ENCODE measurements around the gene HSPB7.
"Not testable (repeated sequence)": the region's sequence is repeated elsewhere in the genome, so short reads cannot be mapped to it uniquely, and the experiment has no call there.

The HSPB7 gene

GRCh38 chr1:16046842-16047241 is 29.0 kb upstream of the HSPB7 start:
- H3K27ac ChIP-seq (replicated peaks), result no peak overlapping the region
- no peak overlapping the region for H3K4me3 ChIP-seq (replicated peaks; ENCODE audit: insufficient read depth, low read length)
- peaks cover 8% of the 10 kb centered on the region for H3K27me3 ChIP-seq (ENCODE audit: insufficient read depth, poor library complexity, severe bottlenecking)
- DNase-seq (ENCODE audit: low read depth in 1 of 2, low spot score in 1 of 2), result no peak
- TF ChIP-seq, protein P1, sequence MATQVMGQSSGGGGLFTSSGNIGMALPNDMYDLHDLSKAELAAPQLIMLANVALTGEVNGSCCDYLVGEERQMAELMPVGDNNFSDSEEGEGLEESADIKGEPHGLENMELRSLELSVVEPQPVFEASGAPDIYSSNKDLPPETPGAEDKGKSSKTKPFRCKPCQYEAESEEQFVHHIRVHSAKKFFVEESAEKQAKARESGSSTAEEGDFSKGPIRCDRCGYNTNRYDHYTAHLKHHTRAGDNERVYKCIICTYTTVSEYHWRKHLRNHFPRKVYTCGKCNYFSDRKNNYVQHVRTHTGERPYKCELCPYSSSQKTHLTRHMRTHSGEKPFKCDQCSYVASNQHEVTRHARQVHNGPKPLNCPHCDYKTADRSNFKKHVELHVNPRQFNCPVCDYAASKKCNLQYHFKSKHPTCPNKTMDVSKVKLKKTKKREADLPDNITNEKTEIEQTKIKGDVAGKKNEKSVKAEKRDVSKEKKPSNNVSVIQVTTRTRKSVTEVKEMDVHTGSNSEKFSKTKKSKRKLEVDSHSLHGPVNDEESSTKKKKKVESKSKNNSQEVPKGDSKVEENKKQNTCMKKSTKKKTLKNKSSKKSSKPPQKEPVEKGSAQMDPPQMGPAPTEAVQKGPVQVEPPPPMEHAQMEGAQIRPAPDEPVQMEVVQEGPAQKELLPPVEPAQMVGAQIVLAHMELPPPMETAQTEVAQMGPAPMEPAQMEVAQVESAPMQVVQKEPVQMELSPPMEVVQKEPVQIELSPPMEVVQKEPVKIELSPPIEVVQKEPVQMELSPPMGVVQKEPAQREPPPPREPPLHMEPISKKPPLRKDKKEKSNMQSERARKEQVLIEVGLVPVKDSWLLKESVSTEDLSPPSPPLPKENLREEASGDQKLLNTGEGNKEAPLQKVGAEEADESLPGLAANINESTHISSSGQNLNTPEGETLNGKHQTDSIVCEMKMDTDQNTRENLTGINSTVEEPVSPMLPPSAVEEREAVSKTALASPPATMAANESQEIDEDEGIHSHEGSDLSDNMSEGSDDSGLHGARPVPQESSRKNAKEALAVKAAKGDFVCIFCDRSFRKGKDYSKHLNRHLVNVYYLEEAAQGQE (IDR thresholded peaks at IDR 0.05; ENCODE audit: insufficient replicate concordance, low read depth), result no peak
- no peak for TF ChIP-seq POLR2AphosphoS5 (IDR thresholded peaks at IDR 0.05; ENCODE audit: low read depth)
- TF ChIP-seq SPI1 (IDR thresholded peaks at IDR 0.05; ENCODE audit: borderline replicate concordance, low read depth), result no peak

- DNase-seq (ENCODE audit: low read depth in 1 of 2, low spot score in 1 of 2), result no peak
- Histone ChIP-seq H3K27me3 (ENCODE audit: insufficient read depth, poor library complexity, severe bottlenecking) (peaks cover 7% of the 10 kb centered on the region), H3K27ac (replicated peaks) (no peak overlapping the region), H3K4me3 (replicated peaks; ENCODE audit: insufficient read depth, low read length) (no peak overlapping the region)
- no peak for TF ChIP-seq POLR2AphosphoS5 (IDR thresholded peaks at IDR 0.05; ENCODE audit: low read depth)
- TF ChIP-seq, protein P1 (IDR thresholded peaks at IDR 0.05; ENCODE audit: insufficient replicate concordance, low read depth), result no peak
- TF ChIP-seq SPI1 (IDR thresholded peaks at IDR 0.05; ENCODE audit: borderline replicate concordance, low read depth), result no peak
- TF ChIP-seq, protein P2, sequence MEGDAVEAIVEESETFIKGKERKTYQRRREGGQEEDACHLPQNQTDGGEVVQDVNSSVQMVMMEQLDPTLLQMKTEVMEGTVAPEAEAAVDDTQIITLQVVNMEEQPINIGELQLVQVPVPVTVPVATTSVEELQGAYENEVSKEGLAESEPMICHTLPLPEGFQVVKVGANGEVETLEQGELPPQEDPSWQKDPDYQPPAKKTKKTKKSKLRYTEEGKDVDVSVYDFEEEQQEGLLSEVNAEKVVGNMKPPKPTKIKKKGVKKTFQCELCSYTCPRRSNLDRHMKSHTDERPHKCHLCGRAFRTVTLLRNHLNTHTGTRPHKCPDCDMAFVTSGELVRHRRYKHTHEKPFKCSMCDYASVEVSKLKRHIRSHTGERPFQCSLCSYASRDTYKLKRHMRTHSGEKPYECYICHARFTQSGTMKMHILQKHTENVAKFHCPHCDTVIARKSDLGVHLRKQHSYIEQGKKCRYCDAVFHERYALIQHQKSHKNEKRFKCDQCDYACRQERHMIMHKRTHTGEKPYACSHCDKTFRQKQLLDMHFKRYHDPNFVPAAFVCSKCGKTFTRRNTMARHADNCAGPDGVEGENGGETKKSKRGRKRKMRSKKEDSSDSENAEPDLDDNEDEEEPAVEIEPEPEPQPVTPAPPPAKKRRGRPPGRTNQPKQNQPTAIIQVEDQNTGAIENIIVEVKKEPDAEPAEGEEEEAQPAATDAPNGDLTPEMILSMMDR (IDR thresholded peaks at IDR 0.05; ENCODE audit: insufficient read depth, low read length), result no peak
- no peak for TF ChIP-seq GABPA (IDR thresholded peaks at IDR 0.05; ENCODE audit: low read depth)
These were observed 26.1 kb upstream of the HSPB7 start for GRCh38 chr1:16043950-16044349.

GRCh38 chr1:16043521-16043920 is 25.7 kb upstream of the HSPB7 start, which contains the start of gene CLCNKB:
TSS of gene CLCNKB (plus strand) at chr1:16043782. CDS start at chr1:16044493, 711 bp downstream.
- Histone ChIP-seq H3K27me3 (ENCODE audit: insufficient read depth, poor library complexity, severe bottlenecking) (peaks cover 3% of the 10 kb centered on the region), H3K27ac (replicated peaks) (no peak within 1 kb of the TSS), H3K4me3 (replicated peaks; ENCODE audit: insufficient read depth, low read length) (no peak within 1 kb of the TSS)
- DNase-seq (ENCODE audit: low read depth in 1 of 2, low spot score in 1 of 2), result no peak
- TF ChIP-seq, protein P1 (IDR thresholded peaks at IDR 0.05; ENCODE audit: insufficient replicate concordance, low read depth), result no peak
- TF ChIP-seq SPI1 (IDR thresholded peaks at IDR 0.05; ENCODE audit: borderline replicate concordance, low read depth) (no peak), GABPA (IDR thresholded peaks at IDR 0.05; ENCODE audit: low read depth) (no peak), POLR2AphosphoS5 (IDR thresholded peaks at IDR 0.05; ENCODE audit: low read depth) (no peak)
- TF ChIP-seq, protein P2 (IDR thresholded peaks at IDR 0.05; ENCODE audit: insufficient read depth, low read length), result no peak

DNA sequence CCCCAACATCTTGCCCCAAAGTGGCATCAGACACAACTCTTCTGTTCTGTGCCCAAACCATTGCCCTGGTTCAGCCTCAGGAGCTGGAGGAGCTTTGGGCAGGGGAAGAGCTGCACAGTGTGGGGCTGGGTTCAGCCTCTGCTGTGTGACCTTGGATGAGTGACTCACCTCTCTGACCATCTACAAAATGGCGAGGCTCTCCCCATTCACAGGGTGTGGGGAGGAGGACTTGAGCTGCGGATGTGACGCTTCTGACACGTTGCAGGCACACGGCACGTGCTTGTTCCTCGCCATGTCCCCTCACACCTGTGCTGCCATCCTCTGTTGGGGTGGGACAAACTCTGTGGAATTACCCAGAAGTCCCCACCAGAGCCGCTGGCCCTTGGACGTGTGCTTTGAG is 24.8 kb upstream of the HSPB7 start:
- not testable (repeated sequence) for H3K27ac ChIP-seq (replicated peaks); DNase-seq (ENCODE audit: low read depth in 1 of 2, low spot score in 1 of 2); H3K4me3 ChIP-seq (replicated peaks; ENCODE audit: insufficient read depth, low read length); H3K27me3 ChIP-seq (ENCODE audit: insufficient read depth, poor library complexity, severe bottlenecking)

Measured in HL-60 (cell line).